NCI-H187 treated with DMSO at 0.1 percent for 48 hours (cell line): Measurements from ENCODE around the gene HUWE1.
"Not testable (repeated sequence)": the region's sequence is repeated elsewhere in the genome, so short reads cannot be mapped to it uniquely, and the experiment has no call there.

Experiments used
- DNase-seq: peaks from one replicate; lab custom pipeline; 2025; lab: John Stamatoyannopoulos, UW

HUWE1 gene

GRCh38 chrX:53504035-53504434 is 182.5 kb downstream of the HUWE1 start:
- not testable (repeated sequence) for DNase-seq

- no peak for DNase-seq
Observed at GRCh38 chrX:53494436-53494835, 192.1 kb downstream of the HUWE1 start.

- no peak for DNase-seq
Observed at GRCh38 chrX:53486285-53486684, 200.2 kb downstream of the HUWE1 start.

GRCh38 chrX:53483838-53484405 is 202.6 kb downstream of the HUWE1 start:
- DNase-seq, result no peak

- DNase-seq, result no peak
Observed at GRCh38 chrX:53483416-53483815, 203.1 kb downstream of the HUWE1 start.
